NCI-H2196 (cell line): Measurements from ENCODE around the gene SDHC.
"Not testable (repeated sequence)": the region's sequence is repeated elsewhere in the genome, so short reads cannot be mapped to it uniquely, and the experiment has no call there.

ENCODE experiments used
- DNase-seq: peaks from one replicate; lab custom pipeline; 2025; ENCODE audit not compliant: unreplicated experiment; lab: John Stamatoyannopoulos, UW

Gene SDHC

GRCh38 chr1:161381707-161382106 is 67.5 kb downstream of the SDHC start:
- no peak for DNase-seq

DNA sequence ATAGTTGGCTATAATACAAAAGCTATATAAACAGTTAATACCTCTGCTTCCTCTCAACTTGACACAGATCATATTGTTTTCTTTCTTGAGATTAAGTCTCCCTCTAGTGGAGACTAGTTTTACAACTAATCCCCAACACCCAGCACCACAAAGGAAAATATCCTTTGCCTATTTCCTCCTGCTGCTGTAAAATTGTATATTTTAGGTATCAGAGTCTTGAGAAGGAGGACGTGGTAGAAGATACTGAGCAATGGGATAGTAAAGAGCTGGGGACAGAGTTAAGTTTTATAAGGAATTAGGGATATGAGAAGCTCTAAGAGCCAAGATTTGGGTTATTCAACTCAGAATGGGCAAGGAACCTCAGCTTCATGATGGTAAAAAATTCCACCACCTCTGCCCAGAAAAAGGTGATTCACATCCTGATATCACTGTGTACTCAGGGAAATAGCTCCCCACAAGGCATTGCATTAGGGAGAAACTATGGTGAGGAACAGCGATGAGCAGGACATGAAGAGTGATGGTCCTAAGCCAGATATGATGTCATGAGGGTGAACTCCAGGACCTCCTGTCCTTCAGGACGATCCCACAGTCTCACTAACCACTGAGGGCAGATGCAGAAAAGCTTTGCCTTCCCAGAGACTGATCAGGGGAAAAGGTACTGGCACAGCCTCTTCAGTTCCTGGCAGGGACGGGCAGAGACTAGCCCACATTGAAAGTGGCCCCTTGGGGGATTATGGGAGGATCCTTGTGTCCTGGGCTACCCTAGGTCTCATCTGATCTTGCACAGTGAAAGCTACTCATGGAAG is 68.2 kb downstream of the SDHC start:
- peak; percentile 65 for DNase-seq

DNA sequence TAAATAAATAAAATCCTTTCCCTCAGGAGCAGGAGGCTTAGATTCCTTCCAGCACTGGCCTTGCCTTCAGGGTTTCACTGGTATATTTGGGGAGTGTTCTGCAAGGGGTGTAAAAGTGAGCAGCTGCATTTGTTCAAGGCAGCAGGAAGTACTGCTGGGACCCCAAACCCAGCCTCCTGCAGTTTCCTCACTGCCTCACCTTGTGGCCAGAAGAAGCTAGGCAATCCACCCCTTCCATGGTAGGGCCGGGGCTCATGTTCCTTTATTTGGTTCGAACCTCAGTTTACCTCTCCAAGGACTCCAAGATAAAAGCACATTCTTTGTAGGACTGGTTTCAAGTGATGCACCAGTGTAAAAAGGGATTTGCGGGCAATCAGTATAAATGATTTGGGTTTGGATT is 74.5 kb downstream of the SDHC start:
- no peak for DNase-seq

- DNase-seq, result not testable (repeated sequence)
Observed at GRCh38 chr1:161389158-161389557, 75.0 kb downstream of the SDHC start.

DNA sequence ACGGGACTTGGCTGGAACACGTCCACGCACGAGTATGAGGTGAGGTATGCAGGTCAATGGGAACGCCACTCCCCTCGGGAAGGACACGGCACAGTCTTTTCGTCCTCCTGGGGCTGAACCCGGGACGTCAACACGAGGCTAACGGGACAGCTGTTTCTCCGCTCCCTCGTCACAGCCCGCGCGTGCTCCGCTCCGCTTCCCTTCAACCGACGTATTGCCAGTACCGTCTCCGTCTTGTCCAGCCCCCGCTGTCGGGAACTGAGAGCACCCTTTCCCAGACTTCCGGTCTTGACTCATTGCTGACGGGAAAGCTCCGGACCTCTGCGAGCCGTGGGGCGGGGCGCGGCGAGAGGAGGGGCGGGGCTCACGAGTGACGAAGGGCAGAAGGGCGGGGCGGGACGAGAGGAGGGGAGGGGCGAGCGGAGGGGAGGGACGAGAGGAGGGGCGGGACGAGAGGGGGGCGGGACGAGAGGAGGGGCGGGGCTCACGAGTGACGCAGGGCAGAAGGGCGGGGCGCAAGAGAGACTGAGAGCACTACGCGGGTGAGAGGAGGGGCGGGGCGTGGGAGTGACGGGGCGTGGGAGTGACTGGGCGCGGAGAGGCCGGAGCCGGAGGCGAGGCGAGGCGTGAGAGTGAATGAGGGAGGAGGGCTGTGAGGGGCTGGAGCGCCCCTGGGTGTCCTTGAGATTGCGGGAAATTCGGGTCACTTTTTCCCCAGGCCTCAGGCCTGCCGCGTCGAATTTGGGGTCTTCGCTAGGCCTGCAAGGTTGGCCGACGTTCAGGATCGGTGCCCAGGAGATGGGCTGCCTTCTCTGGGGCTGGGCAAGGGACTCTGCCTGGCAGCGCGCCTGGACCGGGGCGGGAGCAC is 75.7 kb downstream of the SDHC start:
- DNase-seq, result peak; percentile 95

GRCh38 chr1:161390559-161390858 is 76.3 kb downstream of the SDHC start:
- DNase-seq, result no peak

- not testable (repeated sequence) for DNase-seq
Observed at GRCh38 chr1:161391136-161391535, 77.0 kb downstream of the SDHC start.

GRCh38 chr1:161391611-161392010 is 77.4 kb downstream of the SDHC start:
- DNase-seq, result no peak

DNA sequence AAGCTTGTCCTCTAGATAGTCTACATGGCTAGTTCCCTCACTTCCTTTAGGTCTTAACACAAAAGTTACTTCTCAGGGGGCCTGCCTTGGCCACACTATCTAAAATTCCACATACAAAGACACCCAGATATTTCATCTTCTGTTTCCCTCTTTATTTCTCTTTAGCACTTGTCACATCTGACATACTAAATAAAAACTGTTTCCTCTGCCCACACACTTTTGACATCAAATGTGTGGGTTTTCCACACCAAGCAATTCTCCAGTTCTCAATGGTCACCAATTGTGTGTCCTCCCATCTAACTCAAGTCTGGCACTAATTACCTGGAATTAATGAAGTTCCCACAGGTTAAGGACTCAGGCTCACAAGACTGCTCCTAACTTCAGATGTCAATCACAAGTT is 79.0 kb downstream of the SDHC start:
- DNase-seq, result no peak

GRCh38 chr1:161397038-161397437 is 82.9 kb downstream of the SDHC start:
- DNase-seq, result not testable (repeated sequence)

- DNase-seq, result no peak
Observed at GRCh38 chr1:161398900-161399256, 84.7 kb downstream of the SDHC start.

- DNase-seq, result peak; percentile 76
Observed at GRCh38 chr1:161399257-161399998, 85.2 kb downstream of the SDHC start.

DNA sequence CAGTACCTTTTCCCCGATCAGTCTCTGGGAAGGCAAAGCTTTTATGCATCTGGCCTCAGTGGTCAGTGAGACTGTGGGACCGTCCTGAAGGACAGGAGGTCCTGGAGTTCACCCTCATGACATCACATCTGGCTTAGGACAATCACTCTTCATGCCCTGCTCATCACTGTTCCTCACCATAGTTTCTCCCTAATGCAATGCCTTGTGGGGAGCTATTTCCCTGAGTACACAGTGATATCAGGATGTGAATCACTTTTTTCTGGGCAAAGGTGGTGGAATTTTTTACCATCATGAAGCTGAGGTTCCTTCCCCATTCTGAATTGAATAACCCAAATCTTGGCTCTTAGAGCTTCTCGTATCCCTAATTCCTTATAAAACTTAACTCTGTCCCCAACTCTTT is 88.3 kb downstream of the SDHC start:
- DNase-seq, result no peak

GRCh38 chr1:161404051-161404597 is 89.9 kb downstream of the SDHC start:
- no peak for DNase-seq

- DNase-seq, result not testable (repeated sequence)
Observed at GRCh38 chr1:161406551-161406950, 92.4 kb downstream of the SDHC start.

DNA sequence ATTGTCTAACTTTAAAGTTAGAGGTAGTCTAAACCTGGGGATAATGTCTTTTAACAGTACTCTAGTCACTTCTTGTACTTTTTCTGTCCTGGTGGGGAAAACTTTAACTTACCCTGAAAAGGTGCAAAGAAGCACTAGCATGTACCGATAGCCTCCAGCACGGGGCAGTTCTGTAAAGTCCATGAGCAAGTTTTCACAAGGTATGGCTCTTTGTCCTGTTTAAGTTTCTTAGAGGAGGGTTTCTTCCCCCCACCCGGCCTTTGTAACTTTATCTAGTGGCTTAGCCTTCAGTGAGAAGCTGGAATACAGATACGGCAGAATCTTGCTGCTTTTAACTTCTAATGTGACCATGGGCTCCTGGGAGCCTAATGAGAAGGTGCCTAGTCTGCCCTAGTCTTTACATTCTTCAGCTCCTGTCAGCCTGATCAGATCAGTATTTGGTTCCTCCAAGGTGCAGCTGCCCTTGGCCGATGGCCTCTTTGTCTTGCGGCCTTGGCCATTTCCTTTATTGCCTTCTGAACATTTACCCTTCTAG is 93.3 kb downstream of the SDHC start:
- DNase-seq, result no peak

DNA sequence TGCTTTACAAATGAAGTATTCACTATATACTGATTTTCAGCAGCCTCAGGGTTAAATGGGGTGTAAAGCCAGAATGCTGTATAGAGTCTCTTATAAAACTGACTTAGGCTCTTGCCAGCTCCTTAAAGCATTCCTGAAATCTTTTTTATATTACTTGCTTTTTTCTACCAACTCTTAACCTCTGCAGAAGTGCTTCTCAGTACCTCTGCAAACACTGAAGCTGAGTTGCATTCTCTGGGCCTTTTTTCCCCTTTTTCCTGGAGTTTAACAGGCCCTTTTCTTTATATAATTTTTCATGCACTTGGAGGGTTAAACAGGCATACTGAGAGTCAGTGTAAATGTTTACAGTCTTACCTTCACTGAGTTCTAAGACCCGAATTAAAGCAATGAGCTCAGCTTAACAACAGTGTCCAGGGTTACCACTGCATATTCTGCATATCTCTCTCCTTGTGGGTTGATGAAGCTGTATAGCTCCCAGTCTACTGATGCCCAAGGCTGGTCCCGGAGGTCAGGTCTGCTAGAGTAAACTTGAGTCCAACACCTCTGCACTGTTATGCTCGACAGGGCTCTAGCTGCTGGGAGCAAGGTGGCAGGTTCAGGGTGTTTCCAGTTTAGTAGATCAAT is 94.4 kb downstream of the SDHC start:
- DNase-seq, result no peak

- DNase-seq, result not testable (repeated sequence)
Observed at GRCh38 chr1:161409848-161410635, 95.9 kb downstream of the SDHC start.

DNA sequence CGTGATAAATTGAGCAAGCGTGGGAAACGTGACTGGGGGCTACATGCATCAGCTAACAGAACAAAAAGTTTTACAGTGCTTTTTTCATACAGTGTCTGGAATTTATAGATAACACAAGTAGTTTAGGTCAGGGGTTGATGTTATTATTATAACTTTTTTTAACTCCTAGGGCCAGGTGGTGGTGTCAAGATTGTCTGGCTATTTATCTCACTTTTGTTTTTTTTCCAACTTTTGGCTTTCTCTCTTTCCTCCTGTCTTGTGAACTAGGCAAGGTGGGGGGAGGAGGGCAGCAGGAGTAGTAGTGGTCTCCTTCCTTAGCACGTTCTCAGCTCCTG is 96.4 kb downstream of the SDHC start:
- not testable (repeated sequence) for DNase-seq
